WTC11 (cell line): ENCODE measurements around the gene MPP1. TPM values are rescaled to one million over a fixed set of nuclear protein-coding genes. Genes with fewer than 3 reads are reported as not detected.

Source experiments
- ATAC-seq: fragments of 200-7000 bp; cut with Tn5 transposase; 2 replicates; pipeline ENCODE4 v1.10.0; 2021; ENCODE audit warnings: mild to moderate bottlenecking, moderate library complexity
- CTCF ChIA-PET: fragments of 300-600 bp; sonication (Branson Sonifier 250); formaldehyde crosslinking; loops from one replicate; lab custom pipeline; 2021; ENCODE audit warnings: antibody characterized with exemption; lab: Charles Lee
- POLR2A ChIA-PET: fragments of 350-600 bp; sonication (Branson Sonifier 250); formaldehyde crosslinking; loops from one replicate; lab custom pipeline; 2021; ENCODE audit warnings: antibody characterized with exemption; lab: Charles Lee
- DNase-seq: peaks from one replicate; pipeline ENCODE4 v3.0.0; 2021; ENCODE audit warnings: low spot score
- H3K27ac Mint-ChIP-seq: 2 replicates; pipeline ENCODE4 v1.8.0; 2021; ENCODE audit warnings: mixed read lengths
- H3K27me3 Mint-ChIP-seq: 2 replicates; pipeline ENCODE4 v1.8.0; 2021; ENCODE audit warnings: low read depth, mild to moderate bottlenecking, moderate library complexity, mixed read lengths
- H3K36me3 Mint-ChIP-seq: 2 replicates; pipeline ENCODE4 v1.8.0; 2021; ENCODE audit warnings: mixed read lengths
- H3K4me1 Mint-ChIP-seq: 2 replicates; pipeline ENCODE4 v1.8.0; 2022; ENCODE audit warnings: mixed read lengths
- H3K4me3 Mint-ChIP-seq: 2 replicates; pipeline ENCODE4 v1.8.0; 2021; ENCODE audit warnings: mild to moderate bottlenecking, moderate library complexity, mixed read lengths
- H3K9me3 Mint-ChIP-seq: 2 replicates; pipeline ENCODE4 v1.8.0; 2021; ENCODE audit warnings: mixed read lengths
- AFF4 ChIP-seq: sonication (generic); formaldehyde crosslinking; IDR thresholded peaks from 2 replicates; pipeline ENCODE4 v1.8.1; 2023; ENCODE audit warnings: mild to moderate bottlenecking, missing genetic modification reagents, borderline replicate concordance
- ATF2 ChIP-seq: sonication (generic); formaldehyde crosslinking; IDR thresholded peaks from 2 replicates; pipeline ENCODE4 v1.8.1; 2022; ENCODE audit warnings: low read depth, missing genetic modification reagents, borderline replicate concordance
- ATF6 ChIP-seq: sonication (generic); formaldehyde crosslinking; IDR thresholded peaks from 2 replicates; pipeline ENCODE4 v1.8.1; 2023; ENCODE audit warnings: mild to moderate bottlenecking, missing genetic modification reagents
- CTCF ChIP-seq: fragments of 200-600 bp; IDR thresholded peaks from 2 replicates; pipeline ENCODE4 v1.8.0; 2022; ENCODE audit warnings: antibody characterized with exemption
- ELF4 ChIP-seq: sonication (generic); formaldehyde crosslinking; IDR thresholded peaks from 2 replicates; pipeline ENCODE4 v1.8.1; 2022; ENCODE audit warnings: low read depth, mild to moderate bottlenecking, moderate library complexity, missing genetic modification reagents
- ERG ChIP-seq: fragments of 250-450 bp; sonication (Bioruptor Pico); IDR thresholded peaks from 2 replicates; pipeline ENCODE4 v1.8.0; 2021; ENCODE audit warnings: mild to moderate bottlenecking
- ETV6 ChIP-seq: sonication (generic); formaldehyde crosslinking; IDR thresholded peaks from 2 replicates; pipeline ENCODE4 v1.8.1; 2022; ENCODE audit warnings: mild to moderate bottlenecking, missing genetic modification reagents
- JAZF1 ChIP-seq: fragments of 250-450 bp; sonication (Bioruptor Pico); IDR thresholded peaks from 2 replicates; pipeline ENCODE4 v1.9.0; 2021; ENCODE audit warnings: moderate library complexity, mild to moderate bottlenecking, inconsistent platforms
- MXD4 ChIP-seq: fragments of 250-450 bp; sonication (Bioruptor Pico); IDR thresholded peaks from 2 replicates; pipeline ENCODE4 v1.8.0; 2021; ENCODE audit warnings: mild to moderate bottlenecking, moderate library complexity, borderline replicate concordance
- NFYB ChIP-seq: sonication (generic); formaldehyde crosslinking; conservative IDR thresholded peaks from 2 replicates; pipeline ENCODE4 v1.8.0; 2022; ENCODE audit warnings: low read depth, missing genetic modification reagents
- NR3C1 ChIP-seq: sonication (generic); formaldehyde crosslinking; conservative IDR thresholded peaks from 2 replicates; pipeline ENCODE4 v1.8.1; 2023; ENCODE audit warnings: low read depth, mild to moderate bottlenecking, missing genetic modification reagents
- TEAD4 ChIP-seq: sonication (generic); formaldehyde crosslinking; IDR thresholded peaks from 2 replicates; pipeline ENCODE4 v1.8.0; 2022; ENCODE audit warnings: mild to moderate bottlenecking, missing genetic modification reagents
- USF1 ChIP-seq: sonication (generic); formaldehyde crosslinking; IDR thresholded peaks from 2 replicates; pipeline ENCODE4 v1.8.0; 2022; ENCODE audit warnings: mild to moderate bottlenecking, missing genetic modification reagents
- total RNA-seq: library from RNA; stranded (reverse); gene quantifications from 3 replicates; pipeline ENCODE4 v1.2.3, GENCODE V29; 2021
- TF ChIP-seq, protein P1 (sequence below): sonication (generic); formaldehyde crosslinking; IDR thresholded peaks from 2 replicates; pipeline ENCODE4 v1.8.0; 2022; ENCODE audit warnings: mild to moderate bottlenecking, missing genetic modification reagents
- TF ChIP-seq, protein P2 (sequence below): fragments of 250-450 bp; sonication (Bioruptor Pico); conservative IDR thresholded peaks from 2 replicates; pipeline ENCODE4 v1.9.0; 2021; ENCODE audit warnings: mild to moderate bottlenecking
- TF ChIP-seq, protein P3 (sequence below): sonication (generic); formaldehyde crosslinking; IDR thresholded peaks from 2 replicates; pipeline ENCODE4 v1.8.1; 2023; ENCODE audit warnings: mild to moderate bottlenecking, moderate library complexity, missing genetic modification reagents
- TF ChIP-seq, protein P4 (sequence below): sonication (generic); formaldehyde crosslinking; IDR thresholded peaks from 2 replicates; pipeline ENCODE4 v1.8.1; 2022; ENCODE audit warnings: mild to moderate bottlenecking, missing genetic modification reagents, moderate library complexity, borderline replicate concordance
- TF ChIP-seq, protein P5 (sequence below): sonication (generic); formaldehyde crosslinking; IDR thresholded peaks from 2 replicates; pipeline ENCODE4 v1.8.0; 2023; ENCODE audit warnings: missing genetic modification reagents

Gene MPP1
- total RNA-seq, 1 experiment from 2014 or later = 15.8 TPM

DNA sequence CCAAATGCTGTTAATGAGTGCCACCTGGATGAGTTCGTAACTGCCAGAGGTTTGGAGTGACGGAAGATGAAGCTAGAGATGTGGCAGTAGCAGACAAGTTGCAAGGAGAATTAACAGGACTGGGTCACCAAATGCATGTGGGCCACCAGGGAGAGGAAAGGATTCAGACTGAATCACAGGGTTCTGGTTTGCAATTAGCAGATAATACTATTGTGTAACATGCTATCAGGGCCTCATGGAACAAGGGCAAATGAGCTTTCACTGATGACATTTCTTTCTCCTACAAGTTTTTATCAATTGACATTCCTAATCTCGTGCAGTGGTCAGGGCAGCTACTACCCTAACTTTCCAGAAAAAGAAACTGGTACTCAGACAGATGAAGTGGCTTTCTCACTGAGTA lies 75.8 kb downstream of the MPP1 start:
- no peaks in the 10 kb centered on the region for H3K27me3 Mint-ChIP-seq
- no peak overlapping the region for H3K27ac Mint-ChIP-seq
- H3K36me3 Mint-ChIP-seq = no peaks in the 10 kb centered on the region
- ChIA-PET CTCF (interaction anchor here (1.9 kb wide), 1 partner anchor 19 kb away, joined by 5 read pairs; no protein-coding TSS in a partner anchor), POLR2A (no interaction called here)
- H3K4me1 Mint-ChIP-seq = peaks cover 12% of the 10 kb centered on the region
- H3K9me3 Mint-ChIP-seq = no peaks in the 10 kb centered on the region
- DNase-seq = no peak
- TF ChIP-seq JAZF1 = no peak
- no peak for TF ChIP-seq AFF4
- TF ChIP-seq NFYB (CRISPR knock-in tag) = no peak
- TF ChIP-seq, protein P1, sequence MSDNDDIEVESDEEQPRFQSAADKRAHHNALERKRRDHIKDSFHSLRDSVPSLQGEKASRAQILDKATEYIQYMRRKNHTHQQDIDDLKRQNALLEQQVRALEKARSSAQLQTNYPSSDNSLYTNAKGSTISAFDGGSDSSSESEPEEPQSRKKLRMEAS (CRISPR knock-in tag) = no peak
- TF ChIP-seq, protein P2, sequence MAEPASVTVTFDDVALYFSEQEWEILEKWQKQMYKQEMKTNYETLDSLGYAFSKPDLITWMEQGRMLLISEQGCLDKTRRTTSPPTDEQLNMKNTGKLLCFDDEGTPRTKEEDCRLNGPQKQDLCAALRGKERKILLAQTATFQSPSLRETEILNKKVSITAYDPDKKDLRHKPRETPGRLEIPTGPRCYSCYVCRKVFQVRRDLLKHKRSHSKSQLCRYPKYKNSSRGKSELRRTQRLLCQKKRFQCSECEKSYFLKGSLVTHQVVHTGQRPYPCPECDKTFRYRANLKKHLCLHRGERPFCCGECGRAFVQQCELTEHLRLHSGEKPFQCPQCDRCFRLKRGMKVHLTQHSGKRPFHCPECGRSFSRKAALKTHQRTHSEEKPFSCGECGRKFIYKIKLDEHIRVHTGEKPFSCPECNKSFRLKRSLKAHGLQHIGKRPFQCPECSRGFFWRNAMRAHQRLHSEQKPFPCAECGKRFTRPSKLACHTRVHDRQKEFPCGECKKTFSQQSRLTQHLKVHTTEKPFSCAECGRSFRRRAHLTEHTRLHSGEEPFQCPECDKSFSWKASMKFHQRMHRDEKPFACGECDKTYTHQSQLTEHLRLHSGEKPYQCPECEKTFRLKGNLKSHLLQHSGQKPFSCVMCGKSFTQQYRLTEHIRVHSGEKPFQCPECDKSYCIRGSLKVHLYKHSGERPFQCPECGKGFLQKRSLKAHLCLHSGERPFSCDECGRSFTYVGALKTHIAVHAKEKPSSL (CRISPR knock-in tag) = no peak
- TF ChIP-seq, protein P3, sequence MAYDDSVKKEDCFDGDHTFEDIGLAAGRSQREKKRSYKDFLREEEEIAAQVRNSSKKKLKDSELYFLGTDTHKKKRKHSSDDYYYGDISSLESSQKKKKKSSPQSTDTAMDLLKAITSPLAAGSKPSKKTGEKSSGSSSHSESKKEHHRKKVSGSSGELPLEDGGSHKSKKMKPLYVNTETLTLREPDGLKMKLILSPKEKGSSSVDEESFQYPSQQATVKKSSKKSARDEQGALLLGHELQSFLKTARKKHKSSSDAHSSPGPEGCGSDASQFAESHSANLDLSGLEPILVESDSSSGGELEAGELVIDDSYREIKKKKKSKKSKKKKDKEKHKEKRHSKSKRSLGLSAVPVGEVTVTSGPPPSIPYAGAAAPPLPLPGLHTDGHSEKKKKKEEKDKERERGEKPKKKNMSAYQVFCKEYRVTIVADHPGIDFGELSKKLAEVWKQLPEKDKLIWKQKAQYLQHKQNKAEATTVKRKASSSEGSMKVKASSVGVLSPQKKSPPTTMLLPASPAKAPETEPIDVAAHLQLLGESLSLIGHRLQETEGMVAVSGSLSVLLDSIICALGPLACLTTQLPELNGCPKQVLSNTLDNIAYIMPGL = no peak
- no peak for TF ChIP-seq ERG (CRISPR knock-in tag)
- no peak for TF ChIP-seq ETV6
- no peak for TF ChIP-seq ATF6 (CRISPR knock-in tag)
- TF ChIP-seq, protein P4, sequence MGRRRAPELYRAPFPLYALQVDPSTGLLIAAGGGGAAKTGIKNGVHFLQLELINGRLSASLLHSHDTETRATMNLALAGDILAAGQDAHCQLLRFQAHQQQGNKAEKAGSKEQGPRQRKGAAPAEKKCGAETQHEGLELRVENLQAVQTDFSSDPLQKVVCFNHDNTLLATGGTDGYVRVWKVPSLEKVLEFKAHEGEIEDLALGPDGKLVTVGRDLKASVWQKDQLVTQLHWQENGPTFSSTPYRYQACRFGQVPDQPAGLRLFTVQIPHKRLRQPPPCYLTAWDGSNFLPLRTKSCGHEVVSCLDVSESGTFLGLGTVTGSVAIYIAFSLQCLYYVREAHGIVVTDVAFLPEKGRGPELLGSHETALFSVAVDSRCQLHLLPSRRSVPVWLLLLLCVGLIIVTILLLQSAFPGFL (CRISPR knock-in tag) = no peak
- no peak for TF ChIP-seq ATF2 (CRISPR knock-in tag)
- no peak for TF ChIP-seq MXD4
- TF ChIP-seq USF1 (CRISPR knock-in tag) = no peak
- TF ChIP-seq ELF4 (CRISPR knock-in tag) = no peak
- TF ChIP-seq CTCF = no peak
- TF ChIP-seq NR3C1 (CRISPR knock-in tag) = no peak
- TF ChIP-seq TEAD4 (CRISPR knock-in tag) = no peak
- TF ChIP-seq, protein P5, sequence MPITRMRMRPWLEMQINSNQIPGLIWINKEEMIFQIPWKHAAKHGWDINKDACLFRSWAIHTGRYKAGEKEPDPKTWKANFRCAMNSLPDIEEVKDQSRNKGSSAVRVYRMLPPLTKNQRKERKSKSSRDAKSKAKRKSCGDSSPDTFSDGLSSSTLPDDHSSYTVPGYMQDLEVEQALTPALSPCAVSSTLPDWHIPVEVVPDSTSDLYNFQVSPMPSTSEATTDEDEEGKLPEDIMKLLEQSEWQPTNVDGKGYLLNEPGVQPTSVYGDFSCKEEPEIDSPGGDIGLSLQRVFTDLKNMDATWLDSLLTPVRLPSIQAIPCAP (CRISPR knock-in tag) = no peak
- H3K4me3 Mint-ChIP-seq = no peak overlapping the region
- no peak for ATAC-seq
